Spinal cord (tissue), 10 donors: Measurements from ENCODE around the gene PLIN3. TPM values are rescaled to one million over a fixed set of nuclear protein-coding genes. Genes with fewer than 3 reads are reported as not detected.
"Not testable (repeated sequence)": the region's sequence is repeated elsewhere in the genome, so short reads cannot be mapped to it uniquely, and the experiment has no call there.

Experiments used
- DNase-seq, 6 donors: peaks; one replicate each; pipeline versions ENCODE4 v3.0.0 to v3.0.0-alpha.2; 2013 to 2015; ENCODE audit warnings: low spot score in 6 of 6, low read depth in 4 of 6
- H3K27ac ChIP-seq: one replicate; pipeline ENCODE4 v1.5.1; 2013; ENCODE audit warnings: low read depth, low read length, control low read depth
- H3K27me3 ChIP-seq: one replicate; pipeline ENCODE4 v1.6.1; 2013; ENCODE audit warnings: low read length; ENCODE audit not compliant: control insufficient read depth, insufficient read depth
- H3K36me3 ChIP-seq: one replicate; pipeline ENCODE4 v1.6.1; 2013; ENCODE audit warnings: low read length; ENCODE audit not compliant: control insufficient read depth, insufficient read depth
- H3K4me1 ChIP-seq: one replicate; pipeline ENCODE4 v1.6.1; 2013; ENCODE audit warnings: low read length; ENCODE audit not compliant: control insufficient read depth, insufficient read depth
- H3K4me3 ChIP-seq: one replicate; pipeline ENCODE4 v1.5.1; 2013; ENCODE audit warnings: low read depth, low read length, control low read depth
- H3K9me3 ChIP-seq: one replicate; pipeline ENCODE4 v1.6.1; 2013; ENCODE audit warnings: low read length; ENCODE audit not compliant: control insufficient read depth, insufficient read depth
- WGBS: methylation state at CpG from one replicate; pipeline ENCODE4 v1.1.5; 2013; ENCODE audit warnings: missing lambda C conversion rate; ENCODE audit not compliant: insufficient coverage; 5-methylcytosine and 5-hydroxymethylcytosine counted together
- polyA plus RNA-seq, 2 donors: library from polyadenylated mRNA; unstranded; fragments of 120-200 nt; gene quantifications; one replicate each; pipeline ENCODE4 v1.2.1, GENCODE V29; 2013; ENCODE audit not compliant: insufficient read length in 2 of 2
- total RNA-seq, 2 donors: library from RNA; depleted of rRNA in 1 of 2; stranded (reverse); fragments of 120-200 nt in 1 of 2; fragments of >200 nt in 1 of 2; gene quantifications; one replicate each; pipeline versions ENCODE4 v1.2.3 to v1.2.4, GENCODE V29; 2013 to 2014
- donor health status: healthy.

The PLIN3 gene
- total and polyA plus RNA-seq, 4 donors = 26.5 to 44.7 (median 35.6) TPM

DNA sequence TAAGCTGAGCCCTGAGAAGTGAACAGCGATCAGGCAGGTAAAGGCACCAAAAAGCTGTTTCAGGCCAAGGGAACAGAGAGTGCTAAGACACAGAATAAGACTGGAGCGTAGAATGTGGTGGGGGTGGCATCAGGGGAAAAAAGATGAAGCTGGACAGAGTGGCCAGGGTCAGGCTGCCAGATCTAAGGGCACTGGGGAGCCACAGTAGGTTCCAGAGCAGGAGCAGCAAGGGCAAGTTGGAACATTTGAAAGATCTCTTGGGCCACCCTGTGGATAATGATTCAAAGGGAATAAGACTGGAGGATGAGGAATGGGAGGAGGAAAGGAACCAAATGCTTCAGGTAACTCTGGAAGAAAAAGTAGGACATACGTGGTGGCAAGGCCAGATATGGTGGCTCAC is 6.5 kb upstream of the PLIN3 start:
- no peak for DNase-seq
- WGBS = 95% methylated on average over 3 of the region's 3 CpGs
- Histone ChIP-seq H3K27me3 (no peaks in the 10 kb centered on the region), H3K36me3 (no peaks in the 10 kb centered on the region), H3K9me3 (no peaks in the 10 kb centered on the region), H3K4me1 (peaks cover 26% of the 10 kb centered on the region), H3K4me3 (no peak overlapping the region), H3K27ac (no peak overlapping the region)

DNA sequence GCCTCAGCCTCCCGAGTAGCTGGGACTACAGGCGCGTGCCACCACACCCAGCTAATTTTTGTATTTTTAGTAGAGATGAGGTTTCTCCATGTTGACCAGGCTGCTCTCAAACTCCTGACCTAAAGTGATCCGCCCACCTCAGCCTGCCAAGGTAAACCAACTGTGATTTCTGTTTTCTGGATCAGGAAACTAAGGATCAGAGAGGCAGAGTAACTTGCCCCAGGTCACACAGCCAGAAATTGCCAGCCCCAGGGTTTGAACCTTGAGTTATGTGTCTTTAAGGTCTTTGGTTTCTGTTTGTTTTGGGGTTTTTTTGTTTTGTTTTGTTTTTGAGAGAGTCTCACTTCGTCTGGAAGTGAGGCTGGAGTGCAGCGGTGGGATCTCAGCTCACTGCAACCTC is 4.2 kb upstream of the PLIN3 start:
- DNase-seq = no peak
- Histone ChIP-seq H3K4me3 (no peak overlapping the region), H3K4me1 (peaks cover 21% of the 10 kb centered on the region), H3K27me3 (no peaks in the 10 kb centered on the region), H3K27ac (no peak overlapping the region), H3K36me3 (no peaks in the 10 kb centered on the region), H3K9me3 (no peaks in the 10 kb centered on the region)
- 83% methylated on average over 2 of the region's 6 CpGs for WGBS

DNA sequence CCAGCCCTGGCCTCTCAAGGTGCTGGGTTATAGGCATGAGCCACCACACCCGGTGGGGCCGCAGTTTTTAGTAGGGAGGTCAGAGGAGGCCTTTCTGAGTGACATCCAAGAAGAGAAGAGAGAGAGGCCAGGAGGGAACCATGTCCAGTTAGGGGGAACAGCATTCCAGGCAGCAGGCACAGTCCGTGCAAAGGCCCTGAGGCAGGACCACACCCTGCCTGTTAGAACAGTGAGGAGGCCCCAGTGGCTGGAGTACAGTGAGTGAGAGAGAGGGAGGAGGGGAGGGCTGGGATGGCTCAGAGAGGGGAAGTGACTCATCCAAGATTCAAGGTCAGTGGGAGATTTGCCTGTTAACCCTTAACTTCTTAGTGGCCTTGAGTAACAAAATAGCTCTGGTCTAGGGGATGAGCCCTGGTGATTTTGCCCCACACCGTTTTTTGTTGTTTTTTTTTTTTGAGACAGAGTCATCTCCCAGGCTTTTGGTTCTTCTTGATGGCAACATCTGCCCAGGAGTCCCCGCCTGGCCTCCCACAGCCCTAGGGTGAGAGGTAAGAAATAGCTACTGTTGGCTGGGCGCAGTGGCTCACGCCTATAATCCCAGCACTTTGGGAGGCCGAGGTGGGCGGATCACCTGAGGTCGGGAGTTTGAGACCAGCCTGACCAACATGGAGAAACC is 2.7 kb upstream of the PLIN3 start:
- no peak overlapping the region for H3K4me3 ChIP-seq
- WGBS = 89% methylated on average over 3 of the region's 10 CpGs
- no peaks in the 10 kb centered on the region for H3K9me3 ChIP-seq
- no peaks in the 10 kb centered on the region for H3K36me3 ChIP-seq
- no peak overlapping the region for H3K27ac ChIP-seq
- DNase-seq = no peak
- no peaks in the 10 kb centered on the region for H3K27me3 ChIP-seq
- H3K4me1 ChIP-seq = peaks cover 26% of the 10 kb centered on the region

DNA sequence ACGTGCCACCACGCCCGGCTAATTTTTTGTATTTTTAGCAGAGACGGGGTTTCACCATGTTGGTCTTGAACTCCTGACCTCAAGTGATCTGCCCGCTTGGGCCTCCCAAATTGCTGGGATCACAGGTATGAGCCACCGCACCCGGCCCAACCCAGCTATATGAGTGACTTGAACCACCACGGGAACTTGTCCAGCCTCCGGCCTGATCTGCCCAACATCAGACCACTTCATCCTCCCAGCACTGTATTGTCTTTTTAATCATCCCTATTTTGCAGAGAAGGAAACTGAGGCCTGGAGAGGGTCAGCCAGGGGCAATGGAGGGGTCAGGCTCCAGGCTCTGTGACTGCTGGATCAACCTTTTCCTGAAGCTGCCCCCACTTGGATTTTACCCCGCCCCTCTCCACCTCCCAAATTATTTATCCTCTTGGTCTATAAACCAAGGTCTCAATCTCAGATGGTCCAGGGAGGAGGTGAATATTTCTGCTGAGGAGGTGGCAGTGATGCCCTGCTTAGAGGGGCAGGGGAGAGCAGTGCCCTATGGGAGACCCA is 893 bp upstream of the PLIN3 start:
- H3K27me3 ChIP-seq = no peaks in the 10 kb centered on the region
- H3K27ac ChIP-seq = no peak overlapping the region
- DNase-seq = no peak
- no peak overlapping the region for H3K4me3 ChIP-seq
- H3K9me3 ChIP-seq = no peaks in the 10 kb centered on the region
- peaks cover 26% of the 10 kb centered on the region for H3K4me1 ChIP-seq
- 87% methylated on average over 8 of the region's 10 CpGs for WGBS
- H3K36me3 ChIP-seq = no peaks in the 10 kb centered on the region

DNA sequence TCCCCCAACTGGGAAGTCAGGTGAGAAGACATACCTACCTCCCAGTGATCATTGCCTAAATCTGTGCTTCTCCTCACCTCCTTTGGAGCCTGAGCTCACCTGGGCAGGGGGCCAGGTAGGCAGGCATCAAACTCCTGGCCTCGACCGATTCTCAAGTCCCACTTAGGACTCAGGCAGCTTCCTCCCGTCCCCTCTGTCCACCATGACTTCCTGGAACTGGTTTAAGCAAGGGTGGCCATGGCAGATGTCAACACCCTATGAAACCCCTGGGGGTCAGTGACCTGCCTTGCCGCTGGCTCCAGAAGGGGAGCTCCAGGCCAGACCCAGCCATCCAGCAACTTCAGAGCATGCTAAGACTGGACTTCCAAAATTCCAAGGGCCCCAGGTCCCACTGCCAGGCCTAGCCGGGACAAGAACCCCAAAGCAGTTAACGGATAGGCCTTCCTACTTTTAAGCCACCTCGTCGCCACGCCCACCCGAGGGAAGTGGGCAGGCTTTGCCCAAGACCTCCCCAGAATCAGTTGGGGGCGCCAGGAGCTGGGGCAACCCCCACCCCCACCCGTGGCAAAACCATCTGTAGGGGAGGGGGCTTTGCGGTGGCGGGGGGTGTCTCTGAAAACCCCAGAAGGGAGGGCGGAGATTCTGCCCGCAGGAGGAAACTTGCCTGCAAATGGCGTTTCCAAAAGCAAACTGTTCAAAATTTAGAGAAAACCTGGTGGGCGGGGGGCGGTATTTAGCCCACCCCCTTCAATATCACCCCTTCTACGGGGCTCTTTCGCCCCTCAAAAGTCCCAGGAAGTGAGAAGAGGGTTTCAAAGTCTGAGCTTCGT is 657 bp downstream of the PLIN3 start:
- no peaks in the 10 kb centered on the region for H3K27me3 ChIP-seq
- H3K4me1 ChIP-seq = peaks cover 21% of the 10 kb centered on the region
- 48% methylated on average over 6 of the region's 22 CpGs for WGBS
- H3K27ac ChIP-seq = peak overlapping the region; percentile 68
- DNase-seq = peak in 2 of 6 donors; percentile 10 to 64
- peak overlapping the region; percentile 69 for H3K4me3 ChIP-seq
- no peaks in the 10 kb centered on the region for H3K9me3 ChIP-seq
- H3K36me3 ChIP-seq = peaks cover 4% of the 10 kb centered on the region

DNA sequence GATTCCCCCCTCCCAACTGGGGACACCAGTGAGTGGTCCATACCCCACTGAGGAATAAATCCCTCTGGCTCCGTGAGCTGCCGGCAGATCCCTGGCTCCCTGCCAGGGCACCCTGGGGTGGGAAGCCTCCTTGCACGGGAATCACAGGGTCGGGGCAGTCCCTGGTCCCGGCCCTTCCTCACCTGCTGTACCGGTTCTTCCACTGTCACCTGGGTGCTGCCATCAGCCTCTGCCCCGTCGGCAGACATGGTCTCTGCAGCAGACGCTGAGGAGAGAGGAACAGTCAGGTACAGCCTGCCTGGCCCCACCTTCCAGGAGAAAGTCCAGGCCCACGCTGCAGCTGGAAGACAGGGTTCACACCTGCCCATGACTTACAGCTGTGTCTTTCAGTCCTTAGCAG is 6.3 kb downstream of the PLIN3 start:
- WGBS = 62% methylated on average over 10 of the region's 10 CpGs
- no peaks in the 10 kb centered on the region for H3K27me3 ChIP-seq
- DNase-seq = no peak
- H3K27ac ChIP-seq = no peak overlapping the region
- H3K9me3 ChIP-seq = no peaks in the 10 kb centered on the region
- peaks cover 39% of the 10 kb centered on the region for H3K36me3 ChIP-seq
- no peaks in the 10 kb centered on the region for H3K4me1 ChIP-seq
- H3K4me3 ChIP-seq = no peak overlapping the region

DNA sequence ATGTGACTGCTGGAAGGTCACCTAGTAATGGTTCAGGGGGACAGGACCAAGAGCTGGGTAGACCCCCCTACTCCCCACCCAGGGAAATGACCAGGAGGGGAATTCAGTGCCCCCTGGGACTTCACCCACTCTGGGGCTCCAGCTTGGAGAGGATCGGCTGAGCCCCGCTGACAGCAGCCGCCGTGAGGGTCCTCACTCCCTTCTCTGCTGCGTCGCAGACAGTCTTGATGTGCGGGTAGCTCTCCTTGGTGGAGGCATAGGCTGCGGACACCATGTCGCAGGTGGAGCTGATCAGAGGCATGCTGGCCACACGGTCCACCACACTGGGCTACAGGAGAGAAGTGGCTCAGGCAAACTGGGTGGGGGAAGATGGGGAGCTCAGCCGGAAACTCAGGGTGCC is 7.8 kb downstream of the PLIN3 start:
- Histone ChIP-seq H3K4me1 (no peaks in the 10 kb centered on the region), H3K36me3 (peaks cover 48% of the 10 kb centered on the region), H3K4me3 (no peak overlapping the region), H3K27ac (no peak overlapping the region), H3K9me3 (no peaks in the 10 kb centered on the region), H3K27me3 (no peaks in the 10 kb centered on the region)
- WGBS = 93% methylated on average over 11 of the region's 11 CpGs
- no peak for DNase-seq

DNA sequence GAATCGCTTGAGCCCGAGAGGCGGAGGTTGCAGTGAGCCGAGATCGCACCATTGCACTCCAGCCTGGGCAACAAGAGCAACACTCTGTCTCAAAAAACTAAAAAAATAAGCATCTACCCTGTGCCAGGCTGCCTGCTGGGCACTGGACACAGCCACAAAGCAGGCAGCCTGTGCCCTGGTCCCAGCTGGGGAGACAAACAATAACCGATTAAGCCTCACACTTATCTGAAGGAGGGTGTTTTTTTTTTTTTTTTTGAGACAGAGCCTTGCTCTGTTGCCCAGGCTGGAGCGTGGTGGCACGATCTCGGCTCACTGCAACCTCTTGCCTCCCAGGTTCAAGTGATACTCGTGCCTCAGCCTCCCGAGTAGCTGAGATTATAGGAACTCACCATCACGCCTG is 11.0 kb downstream of the PLIN3 start:
- DNase-seq, H3K9me3 ChIP-seq, H3K4me3 ChIP-seq, H3K4me1 ChIP-seq, H3K27me3 ChIP-seq, H3K27ac ChIP-seq: not testable (repeated sequence)
- H3K36me3 ChIP-seq = peaks cover 59% of the 10 kb centered on the region
- WGBS = 86% methylated on average over 12 of the region's 12 CpGs

DNA sequence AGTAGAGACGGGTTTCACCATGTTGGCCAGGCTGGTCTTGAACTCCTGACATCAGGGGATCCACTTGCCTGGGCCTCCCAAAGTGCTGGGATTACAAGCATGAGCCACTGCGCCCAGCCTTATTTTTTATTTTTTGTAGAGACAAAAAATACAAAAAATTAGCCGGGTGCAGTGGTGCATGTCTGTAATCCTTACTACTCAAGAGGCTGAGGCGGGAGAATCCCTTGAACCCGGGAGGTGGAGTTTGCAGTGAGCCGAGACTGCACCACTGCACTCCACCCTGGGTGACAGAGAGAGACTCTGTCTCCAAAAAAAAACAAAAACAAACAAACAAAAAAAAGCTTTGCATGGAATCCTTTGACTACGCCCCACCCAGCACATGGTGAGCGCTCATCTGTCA is 14.0 kb downstream of the PLIN3 start:
- not testable (repeated sequence) for H3K27me3 ChIP-seq, H3K4me3 ChIP-seq, H3K9me3 ChIP-seq, DNase-seq, H3K4me1 ChIP-seq, H3K27ac ChIP-seq
- H3K36me3 ChIP-seq = peaks cover 50% of the 10 kb centered on the region
- WGBS = 92% methylated on average over 6 of the region's 8 CpGs
